ENCODE measurements around the gene RASA2. TPM values are rescaled to one million over a fixed set of nuclear protein-coding genes. Genes with fewer than 3 reads are reported as not detected.

Gene RASA2
- total RNA-seq, 1 experiment from 2014 or later: 14.5 TPM

- ATAC-seq (no peak), DNase-seq (ENCODE audit: low read depth, low spot score) (no peak)
- no peak overlapping the region for H3K4me3 ChIP-seq (ENCODE audit: low read depth in 2 of 2, low read length in 2 of 2)
- no peak overlapping the region for H3K27ac ChIP-seq (ENCODE audit: low read length)
- peaks cover 5% of the 10 kb centered on the region; the same call in 1 of the 2 replicates for H3K9me3 ChIP-seq (ENCODE audit: control insufficient read depth, insufficient read depth, low read depth, low read length)
- intact Hi-C loops (cut with micrococcal nuclease; ENCODE audit: unreplicated experiment): no loop called here
- ChIA-PET POLR2A (no interaction called here), CTCF (no interaction called here)
- no peaks in the 10 kb centered on the region for H3K4me1 ChIP-seq (ENCODE audit: control insufficient read depth, insufficient read depth, low read length)
- BruUV-seq (replicated peaks): no TSS peak
- TF ChIP-seq, protein P1, sequence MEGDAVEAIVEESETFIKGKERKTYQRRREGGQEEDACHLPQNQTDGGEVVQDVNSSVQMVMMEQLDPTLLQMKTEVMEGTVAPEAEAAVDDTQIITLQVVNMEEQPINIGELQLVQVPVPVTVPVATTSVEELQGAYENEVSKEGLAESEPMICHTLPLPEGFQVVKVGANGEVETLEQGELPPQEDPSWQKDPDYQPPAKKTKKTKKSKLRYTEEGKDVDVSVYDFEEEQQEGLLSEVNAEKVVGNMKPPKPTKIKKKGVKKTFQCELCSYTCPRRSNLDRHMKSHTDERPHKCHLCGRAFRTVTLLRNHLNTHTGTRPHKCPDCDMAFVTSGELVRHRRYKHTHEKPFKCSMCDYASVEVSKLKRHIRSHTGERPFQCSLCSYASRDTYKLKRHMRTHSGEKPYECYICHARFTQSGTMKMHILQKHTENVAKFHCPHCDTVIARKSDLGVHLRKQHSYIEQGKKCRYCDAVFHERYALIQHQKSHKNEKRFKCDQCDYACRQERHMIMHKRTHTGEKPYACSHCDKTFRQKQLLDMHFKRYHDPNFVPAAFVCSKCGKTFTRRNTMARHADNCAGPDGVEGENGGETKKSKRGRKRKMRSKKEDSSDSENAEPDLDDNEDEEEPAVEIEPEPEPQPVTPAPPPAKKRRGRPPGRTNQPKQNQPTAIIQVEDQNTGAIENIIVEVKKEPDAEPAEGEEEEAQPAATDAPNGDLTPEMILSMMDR (IDR thresholded peaks at IDR 0.05): no peak
- TF ChIP-seq REST (IDR thresholded peaks at IDR 0.05; ENCODE audit: insufficient read depth in 1 of 2, low read depth in 2 of 2, low read length in 1 of 2): no peak
- no peak for TF ChIP-seq POLR2AphosphoS5 (IDR thresholded peaks at IDR 0.05; ENCODE audit: low read depth, low read length)
- no peak for TF ChIP-seq TCF7L2 (IDR thresholded peaks at IDR 0.05; ENCODE audit: low read depth, low read length)
- no peak for TF ChIP-seq SIN3A (IDR thresholded peaks at IDR 0.05; ENCODE audit: borderline replicate concordance, insufficient read depth, low read depth, low read length)
- in situ Hi-C loops (cut with HindIII; ENCODE audit: low pct_unique_long_range_greater_than_20kb, low sequenced_read_pairs): no loop called here
- H3K36me3 ChIP-seq (ENCODE audit: control insufficient read depth, insufficient read depth, low read length): no peaks in the 10 kb centered on the region
- H3K27me3 ChIP-seq (ENCODE audit: control insufficient read depth, insufficient read depth, low read length): no peaks in the 10 kb centered on the region
These were observed 56.2 kb downstream of the RASA2 start for GRCh38 chr3:141542989-141543388.

DNA sequence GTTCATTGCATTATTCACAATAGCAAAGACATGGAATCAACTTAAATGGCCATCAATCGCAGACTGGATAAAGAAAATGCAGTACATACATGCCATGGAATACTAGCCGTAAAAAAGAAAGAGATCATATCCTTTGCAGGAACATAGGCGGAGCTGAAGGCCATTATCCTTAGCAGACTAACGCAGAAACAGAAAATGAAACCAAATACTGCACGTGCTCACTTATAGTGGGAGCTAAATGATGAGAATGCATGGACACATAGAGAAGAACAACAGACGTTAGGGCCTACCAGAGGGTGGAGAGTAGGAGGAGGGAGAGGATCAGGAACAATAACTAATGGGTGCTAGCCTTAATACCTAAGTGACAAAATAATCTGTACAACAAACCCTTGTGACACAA, 57.9 kb downstream of the RASA2 start:
- H3K4me3 ChIP-seq (ENCODE audit: low read depth in 2 of 2, low read length in 2 of 2): no peak overlapping the region
- H3K4me1 ChIP-seq (ENCODE audit: control insufficient read depth, insufficient read depth, low read length): no peaks in the 10 kb centered on the region
- H3K27ac ChIP-seq (ENCODE audit: low read length): no peak overlapping the region
- in situ Hi-C loops (cut with HindIII; ENCODE audit: low pct_unique_long_range_greater_than_20kb, low sequenced_read_pairs) (no loop called here), intact Hi-C loops (cut with micrococcal nuclease; ENCODE audit: unreplicated experiment) (no loop called here)
- ChIA-PET POLR2A (no interaction called here), CTCF (interaction anchor here (0.6 kb wide), 1 partner anchor 120 kb away, joined by 3 read pairs; no protein-coding TSS in a partner anchor)
- DNase-seq (ENCODE audit: low read depth, low spot score) (no peak), ATAC-seq (no peak)
- H3K36me3 ChIP-seq (ENCODE audit: control insufficient read depth, insufficient read depth, low read length): no peaks in the 10 kb centered on the region
- TSS peak; percentile 21 for BruUV-seq (replicated peaks)
- peaks cover 5% of the 10 kb centered on the region; the same call in 1 of the 2 replicates for H3K9me3 ChIP-seq (ENCODE audit: control insufficient read depth, insufficient read depth, low read depth, low read length)
- TF ChIP-seq POLR2AphosphoS5 (IDR thresholded peaks at IDR 0.05; ENCODE audit: low read depth, low read length) (no peak), TCF7L2 (IDR thresholded peaks at IDR 0.05; ENCODE audit: low read depth, low read length) (no peak), REST (IDR thresholded peaks at IDR 0.05; ENCODE audit: insufficient read depth in 1 of 2, low read depth in 2 of 2, low read length in 1 of 2) (no peak), SIN3A (IDR thresholded peaks at IDR 0.05; ENCODE audit: borderline replicate concordance, insufficient read depth, low read depth, low read length) (no peak)
- TF ChIP-seq, protein P1 (IDR thresholded peaks at IDR 0.05): no peak
- H3K27me3 ChIP-seq (ENCODE audit: control insufficient read depth, insufficient read depth, low read length): no peaks in the 10 kb centered on the region
